GM19238 (cell line): ENCODE measurements around the gene NEK8.

Experiments used
- DNase-seq: peaks from one replicate; pipeline ENCODE4 v3.0.0; 2011; ENCODE audit warnings: low spot score; ENCODE audit not compliant: insufficient read length

Gene NEK8

GRCh38 chr17:28728364-28729200 lies at the start of gene NEK8:
NEK8 (plus strand) TSS chr17:28728788; CDS start chr17:28728814, 26 bp downstream.
- DNase-seq: peak; percentile 75

- DNase-seq: no peak
Measured at GRCh38 chr17:28682655-28683054, 45.9 kb upstream of the NEK8 start.

GRCh38 chr17:28684963-28685362 lies 43.6 kb upstream of the NEK8 start:
- DNase-seq: no peak

- DNase-seq: no peak
Measured at GRCh38 chr17:28685366-28685765, 43.2 kb upstream of the NEK8 start.

- no peak for DNase-seq
Measured at GRCh38 chr17:28686296-28686695, 42.3 kb upstream of the NEK8 start.

GRCh38 chr17:28688481-28688880 lies 40.1 kb upstream of the NEK8 start:
- no peak for DNase-seq

- no peak for DNase-seq
Measured at GRCh38 chr17:28689011-28689410, 39.6 kb upstream of the NEK8 start.

- DNase-seq: no peak
Measured at GRCh38 chr17:28693869-28694268, 34.7 kb upstream of the NEK8 start.

GRCh38 chr17:28698253-28698941 lies 30.2 kb upstream of the NEK8 start:
- no peak for DNase-seq

- DNase-seq: no peak
Measured at GRCh38 chr17:28700278-28700677, 28.3 kb upstream of the NEK8 start.

GRCh38 chr17:28700830-28701492 lies 27.6 kb upstream of the NEK8 start:
- DNase-seq: no peak

GRCh38 chr17:28702026-28702751 lies 26.4 kb upstream of the NEK8 start:
- no peak for DNase-seq

- no peak for DNase-seq
Measured at GRCh38 chr17:28702752-28703150, 25.8 kb upstream of the NEK8 start.

- DNase-seq: no peak
Measured at GRCh38 chr17:28703552-28704218, 24.9 kb upstream of the NEK8 start.

- no peak for DNase-seq
Measured at GRCh38 chr17:28704219-28704858, 24.2 kb upstream of the NEK8 start.

GRCh38 chr17:28705074-28705659 lies 23.4 kb upstream of the NEK8 start:
- DNase-seq: no peak

GRCh38 chr17:28705728-28706334 lies 22.8 kb upstream of the NEK8 start:
- no peak for DNase-seq

GRCh38 chr17:28706471-28707338 lies 21.9 kb upstream of the NEK8 start:
- no peak for DNase-seq

GRCh38 chr17:28707339-28707720 lies 21.3 kb upstream of the NEK8 start:
- DNase-seq: no peak
